Bone marrow (tissue), 2 donors: ENCODE results near the gene ENOX1.

ENCODE experiments used
- DNase-seq, 2 donors: peaks; one replicate each; lab custom pipeline; 2025; lab: John Stamatoyannopoulos, UW

Gene ENOX1

DNA sequence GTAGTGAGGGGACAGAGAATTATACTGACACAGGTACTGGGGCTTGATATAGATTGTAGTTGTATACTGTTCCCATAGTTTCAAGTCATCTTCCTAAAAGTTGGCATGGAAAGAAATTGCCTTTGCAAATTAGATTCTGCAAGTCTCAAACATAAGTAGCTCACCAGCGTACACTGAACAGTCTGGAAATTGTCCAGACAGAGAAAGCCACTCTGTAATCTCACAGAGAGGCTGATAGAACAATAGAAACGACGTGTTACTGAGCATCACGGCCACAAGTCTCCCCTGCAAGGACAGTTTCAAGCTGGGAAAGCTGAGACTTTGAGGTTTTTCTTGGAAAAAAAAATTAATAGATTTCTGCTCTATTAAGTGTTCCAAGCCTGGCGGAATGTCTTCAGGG, 534.8 kb downstream of the ENOX1 start:
- no peak for DNase-seq

DNA sequence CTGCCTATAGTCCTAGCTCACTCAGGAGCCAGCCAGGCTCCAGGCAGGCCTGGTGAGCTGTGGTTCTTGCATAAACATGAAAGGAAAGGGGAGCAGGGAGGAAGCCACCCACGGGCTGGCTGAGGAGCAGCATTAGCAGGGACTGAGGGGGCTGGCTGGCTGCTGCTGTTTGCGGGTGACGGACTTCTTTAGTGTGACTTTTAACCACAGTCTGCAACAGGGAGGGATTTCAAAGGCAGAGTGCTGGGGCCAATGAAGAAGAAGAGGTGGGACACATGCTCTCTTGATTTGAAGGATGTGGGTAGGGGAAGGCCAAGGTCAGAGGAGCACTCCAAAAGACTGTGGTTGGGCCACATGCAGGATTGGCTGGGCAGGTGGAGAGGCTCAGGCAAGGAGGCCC, 540.4 kb downstream of the ENOX1 start:
- no peak for DNase-seq

DNA sequence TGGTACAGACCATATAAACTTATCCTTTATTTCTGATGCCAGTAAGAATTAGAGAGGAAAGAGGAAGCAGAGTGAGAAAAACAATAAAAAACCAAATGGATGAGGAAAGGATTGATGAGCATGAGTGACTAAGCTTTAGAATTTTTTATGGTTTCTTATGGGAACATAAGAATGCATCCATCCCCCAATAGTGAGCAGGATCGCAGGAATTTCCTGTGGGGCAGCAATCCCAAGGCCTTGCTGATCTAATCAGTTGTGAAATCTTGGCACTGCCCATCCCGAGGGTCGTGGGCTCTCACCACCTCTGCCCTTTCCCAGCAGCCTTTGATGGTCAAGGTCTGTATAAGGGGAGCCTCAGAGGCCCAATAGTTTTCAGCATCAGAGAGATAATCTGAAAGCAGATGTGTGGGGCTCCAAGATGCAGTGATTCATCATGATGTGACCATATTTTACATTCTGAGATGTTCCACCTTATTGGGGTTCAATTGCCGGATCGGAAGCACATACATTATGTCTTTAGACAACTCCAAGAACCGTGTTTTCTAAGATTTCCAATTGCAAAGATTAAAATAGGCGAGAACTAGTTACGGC, 541.3 kb downstream of the ENOX1 start:
- DNase-seq: no peak

DNA sequence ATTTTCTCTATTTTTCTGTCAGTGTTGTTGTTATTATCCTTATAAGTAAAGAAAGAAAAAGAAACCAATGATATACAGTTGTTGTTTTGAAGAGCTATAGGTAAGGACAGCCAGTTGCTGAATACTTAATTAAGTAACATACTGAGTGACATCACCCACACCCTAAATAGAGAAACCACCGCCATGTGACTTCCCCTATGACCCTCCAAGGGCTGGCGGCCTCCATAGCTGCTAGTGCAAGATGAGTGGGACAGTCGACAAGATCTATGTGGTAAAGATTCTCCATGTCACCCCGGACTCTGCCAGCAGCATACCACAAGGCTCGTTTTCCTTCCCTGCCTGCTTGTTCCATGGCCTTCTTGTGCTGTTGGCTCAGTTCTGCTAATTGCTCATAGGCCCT, 542.3 kb downstream of the ENOX1 start:
- DNase-seq: no peak

DNA sequence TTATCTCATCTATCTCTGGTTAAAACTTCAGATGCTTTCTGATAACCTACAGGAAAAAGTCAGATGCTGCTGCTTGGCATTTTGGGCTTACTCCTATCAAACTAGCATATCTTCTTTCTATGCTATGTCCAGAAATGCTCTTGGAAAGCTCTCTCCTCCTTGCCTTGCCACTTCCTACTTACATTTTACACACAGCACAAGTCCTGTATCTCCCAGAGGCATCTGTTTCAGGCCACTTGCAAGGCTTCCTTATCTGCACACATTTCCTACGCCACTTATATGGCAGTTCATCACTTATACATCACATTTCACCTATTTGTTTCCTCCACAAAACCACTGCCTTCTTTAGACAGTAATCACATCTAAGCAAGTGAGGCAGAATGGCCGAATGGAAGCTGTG, 543.1 kb downstream of the ENOX1 start:
- DNase-seq: no peak

DNA sequence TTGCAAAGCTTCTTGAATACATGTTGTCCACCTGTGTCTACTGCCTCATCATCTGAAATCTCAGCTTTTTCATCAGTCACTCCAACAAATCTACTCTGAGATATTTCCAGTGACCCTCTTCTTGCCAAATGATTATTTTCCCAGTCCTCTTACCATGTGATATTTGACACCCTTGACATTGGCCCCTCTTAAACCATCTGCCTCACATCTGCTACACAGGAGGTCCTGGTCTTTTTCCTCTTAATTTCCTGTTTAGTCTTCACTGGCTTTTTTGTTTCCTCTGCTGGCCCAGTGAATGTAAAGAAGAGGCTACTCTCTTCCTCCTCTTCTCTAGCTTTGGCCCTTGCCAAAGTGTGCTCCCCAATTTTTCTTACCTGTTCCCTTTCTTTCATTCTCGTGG, 544.7 kb downstream of the ENOX1 start:
- no peak for DNase-seq

DNA sequence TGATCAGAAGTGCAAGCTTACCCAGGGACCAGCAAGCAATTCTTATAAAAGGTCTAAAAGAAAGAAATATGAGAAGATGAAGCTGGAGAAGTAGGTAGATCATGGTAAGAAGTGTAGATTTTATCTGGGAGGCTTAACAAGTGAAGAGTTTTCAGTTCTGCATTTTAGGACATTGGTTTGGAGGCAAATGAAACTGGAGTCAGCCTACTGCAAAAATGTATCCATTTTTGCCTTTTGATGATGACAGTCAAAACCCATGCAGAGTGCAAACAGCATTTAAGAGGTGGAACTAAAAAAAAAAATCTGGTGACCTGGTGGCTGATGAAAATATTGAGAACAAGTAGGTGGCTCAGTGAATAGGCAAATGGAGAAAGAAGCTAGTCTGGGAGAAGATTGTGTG, 546.5 kb downstream of the ENOX1 start:
- DNase-seq: no peak

DNA sequence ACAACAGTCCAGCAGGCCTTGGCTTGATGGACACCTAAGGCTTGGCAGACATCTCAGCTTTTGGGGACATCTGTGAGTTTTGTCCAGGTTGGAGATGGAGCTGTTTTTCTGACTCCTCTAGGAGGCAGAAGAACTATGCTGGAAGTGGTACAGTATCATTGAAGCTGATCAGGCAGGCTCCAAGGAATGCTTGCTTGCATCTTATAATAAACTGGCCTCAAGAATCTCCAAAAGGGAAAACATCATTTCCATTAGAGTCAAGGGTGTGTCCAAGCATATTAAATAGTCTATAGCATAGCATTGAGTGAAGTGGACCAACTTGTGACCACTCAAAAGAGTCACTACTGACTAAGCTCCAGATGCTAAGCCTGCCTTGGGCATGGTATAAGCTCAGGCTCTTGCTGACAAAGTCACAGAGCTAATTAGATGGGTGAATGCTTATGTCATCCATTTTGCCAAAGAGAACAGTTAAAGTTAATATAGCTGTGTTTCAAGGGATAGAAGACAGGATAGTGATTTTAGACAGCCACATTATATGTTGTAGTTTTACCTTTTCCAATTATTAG, 547.4 kb downstream of the ENOX1 start:
- DNase-seq: no peak

DNA sequence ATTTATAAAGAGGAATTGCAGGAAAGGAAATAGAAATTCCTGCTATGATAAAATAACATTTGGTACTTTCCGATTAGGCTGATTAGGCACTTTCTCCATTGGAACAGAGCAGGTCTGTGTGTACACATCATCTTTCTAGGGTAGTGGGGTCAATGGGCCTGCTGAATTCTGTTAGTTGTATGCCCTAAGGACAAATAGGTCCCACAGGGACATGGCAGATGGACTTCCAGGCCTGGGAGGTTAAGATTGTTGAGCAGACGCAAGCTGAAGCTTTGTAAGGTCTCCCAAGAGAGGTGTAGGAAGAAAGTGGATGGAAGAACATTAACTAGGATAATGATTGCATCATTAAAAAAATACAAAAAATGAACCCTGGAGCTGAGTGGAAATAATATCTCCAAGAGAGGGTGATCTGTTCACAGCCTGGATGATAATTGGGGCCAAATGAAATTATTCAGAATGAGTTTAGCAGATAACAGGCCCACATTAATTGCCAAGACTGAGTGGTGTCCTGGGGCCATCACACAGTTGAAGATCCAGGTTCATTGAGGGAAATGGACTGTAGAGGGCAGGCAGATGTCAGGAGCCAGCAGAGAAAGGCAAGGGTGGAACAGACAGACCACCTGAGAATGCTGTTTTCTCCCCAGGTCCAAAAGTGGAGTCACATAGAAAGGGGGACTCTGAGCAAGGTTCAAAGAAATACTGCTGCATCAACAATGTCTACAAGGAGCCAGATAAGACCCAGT, 548.3 kb downstream of the ENOX1 start:
- no peak for DNase-seq

DNA sequence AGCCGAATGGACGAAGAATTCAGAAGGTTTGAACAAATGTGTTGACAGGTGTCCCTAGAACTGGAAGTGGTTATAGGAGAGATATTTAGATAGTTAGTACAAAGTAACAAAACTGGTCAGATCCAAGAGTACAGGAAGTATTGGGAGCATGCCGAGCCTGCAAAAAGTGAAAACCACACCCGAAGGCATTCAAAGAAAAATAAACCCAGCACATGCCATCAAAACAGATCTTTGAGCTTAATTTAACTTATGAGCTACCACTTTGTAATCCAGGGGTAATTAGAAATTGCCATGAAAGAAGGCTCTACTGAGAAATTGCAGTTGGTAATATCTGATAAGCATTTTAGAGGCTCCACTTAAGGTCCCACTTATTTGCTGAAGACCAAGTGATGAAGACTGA, 549.2 kb downstream of the ENOX1 start:
- no peak for DNase-seq

DNA sequence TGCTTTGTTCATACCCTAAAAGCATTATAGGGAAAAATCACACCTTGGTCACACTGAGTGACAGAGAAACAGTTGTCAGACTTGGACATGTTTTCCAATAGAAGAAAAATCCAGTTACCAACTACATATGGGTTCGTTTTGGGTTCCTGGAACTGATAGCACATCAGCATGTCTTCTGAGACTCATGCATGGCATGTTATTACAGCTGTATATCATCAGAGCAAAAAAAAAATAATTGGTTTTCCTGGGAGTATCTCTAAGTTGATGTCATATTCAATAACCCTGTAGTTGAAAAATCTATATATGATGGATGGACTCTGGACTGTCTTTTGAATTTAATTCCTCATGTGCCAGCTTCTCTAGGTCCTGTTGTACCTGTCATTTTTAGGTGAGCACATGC, 551.7 kb downstream of the ENOX1 start:
- no peak for DNase-seq

DNA sequence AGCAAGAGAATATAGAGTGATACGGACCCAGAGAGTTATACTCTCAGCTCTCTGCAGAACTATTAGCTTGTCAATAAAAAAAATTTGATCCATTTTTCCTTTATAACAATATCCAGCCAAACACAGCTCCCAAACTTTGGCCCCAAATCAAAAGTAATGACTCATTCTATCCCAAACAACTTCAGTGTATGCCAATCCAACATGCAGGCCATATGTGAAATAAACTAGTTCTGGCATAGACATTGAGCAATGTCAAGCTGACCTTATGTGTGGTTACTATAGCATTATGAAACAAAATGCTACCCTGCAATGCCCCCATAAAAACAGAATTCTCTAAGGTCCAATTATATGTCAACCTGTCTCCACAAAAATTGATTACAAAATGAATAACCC, 553.9 kb downstream of the ENOX1 start:
- DNase-seq: no peak

DNA sequence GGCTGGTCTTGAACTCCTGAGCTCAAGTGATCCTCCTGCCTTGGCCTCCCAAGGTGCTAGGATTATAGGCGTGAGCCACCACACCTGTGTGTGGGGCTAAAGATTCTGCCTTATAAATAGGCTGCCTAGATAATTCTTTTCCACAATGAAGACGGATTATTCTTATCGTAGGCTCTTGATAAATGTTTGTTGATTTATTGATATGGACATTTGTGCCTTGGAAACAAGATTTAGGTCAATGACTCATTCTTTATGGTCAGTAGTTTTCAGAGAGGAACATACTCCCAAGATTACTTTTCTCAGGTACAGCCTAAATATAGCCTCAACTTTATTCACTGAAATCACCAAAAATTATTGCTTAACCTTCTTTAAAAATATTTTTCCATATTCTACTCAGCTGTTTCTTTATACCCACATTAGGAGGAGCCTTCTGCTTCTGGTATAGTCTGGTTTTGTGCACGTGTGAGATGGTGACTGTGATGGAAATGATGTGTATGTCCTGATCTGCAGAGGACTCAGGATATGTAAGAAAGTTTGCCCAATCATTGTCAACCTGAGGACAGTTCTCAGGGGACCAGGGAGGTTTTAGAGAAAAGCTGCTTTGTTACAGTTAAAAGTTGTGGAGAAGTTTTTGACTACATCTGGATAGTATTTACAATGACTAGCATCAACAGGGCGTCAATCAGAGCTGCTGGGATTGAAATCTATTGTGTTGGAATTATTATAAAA, 554.5 kb downstream of the ENOX1 start:
- DNase-seq: no peak

DNA sequence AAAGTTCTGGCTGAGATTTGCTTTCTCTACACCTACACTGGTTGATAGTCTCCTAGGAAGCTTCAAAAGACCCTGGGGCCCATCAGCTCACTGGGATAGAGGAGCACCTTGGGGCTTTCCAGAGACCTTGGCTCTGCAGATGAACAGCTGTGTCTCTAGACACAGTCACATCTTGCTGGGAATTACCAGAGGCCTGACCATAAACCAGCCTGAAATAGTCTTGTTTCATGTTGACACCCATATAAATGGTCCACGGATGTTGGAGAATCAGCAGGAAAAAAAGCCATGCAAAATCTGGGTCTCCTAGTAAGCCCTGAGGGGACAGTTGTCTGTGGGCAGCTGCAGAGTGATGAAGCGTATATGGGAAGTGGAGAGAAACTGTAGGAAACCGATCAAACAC, 555.8 kb downstream of the ENOX1 start:
- DNase-seq: no peak

DNA sequence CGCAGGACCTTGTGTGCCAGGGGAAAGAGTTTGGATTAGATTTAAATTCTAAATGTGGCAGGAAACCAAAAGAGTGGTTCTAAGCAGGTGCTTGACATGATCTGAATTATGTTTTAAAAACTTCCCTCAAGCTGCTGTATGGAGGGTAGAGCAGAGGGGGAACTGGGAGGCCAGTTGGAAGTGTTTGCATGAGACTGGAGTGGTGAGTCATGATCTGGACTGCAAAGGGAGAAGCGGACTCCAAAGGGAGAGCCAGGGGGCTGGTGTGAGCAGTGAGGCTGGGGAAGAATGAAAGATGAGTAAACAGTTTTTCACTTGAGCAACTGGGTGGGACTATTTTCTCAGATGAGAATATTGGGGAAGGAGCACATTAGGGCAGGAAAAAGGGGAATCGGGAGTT, 557.3 kb downstream of the ENOX1 start:
- no peak for DNase-seq

DNA sequence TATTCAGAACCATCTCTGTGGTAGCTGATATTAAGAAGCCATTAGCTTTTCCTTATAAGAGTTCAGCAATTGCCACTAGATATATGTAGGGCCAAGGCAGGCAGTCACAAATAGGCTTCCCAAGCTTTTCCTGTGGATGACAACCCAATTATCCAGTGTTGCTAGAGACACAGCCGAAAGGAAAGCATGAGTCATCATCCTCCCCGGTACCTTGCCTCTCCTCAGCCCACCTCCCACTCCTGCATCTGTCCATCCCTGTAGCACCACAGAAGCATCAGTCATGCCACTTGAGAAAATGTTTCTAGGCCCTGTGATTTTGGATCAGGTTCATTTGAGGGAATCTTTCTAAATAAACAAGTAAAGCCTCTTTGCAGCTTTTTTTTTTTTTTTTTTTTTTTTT, 559.1 kb downstream of the ENOX1 start:
- DNase-seq: no peak

DNA sequence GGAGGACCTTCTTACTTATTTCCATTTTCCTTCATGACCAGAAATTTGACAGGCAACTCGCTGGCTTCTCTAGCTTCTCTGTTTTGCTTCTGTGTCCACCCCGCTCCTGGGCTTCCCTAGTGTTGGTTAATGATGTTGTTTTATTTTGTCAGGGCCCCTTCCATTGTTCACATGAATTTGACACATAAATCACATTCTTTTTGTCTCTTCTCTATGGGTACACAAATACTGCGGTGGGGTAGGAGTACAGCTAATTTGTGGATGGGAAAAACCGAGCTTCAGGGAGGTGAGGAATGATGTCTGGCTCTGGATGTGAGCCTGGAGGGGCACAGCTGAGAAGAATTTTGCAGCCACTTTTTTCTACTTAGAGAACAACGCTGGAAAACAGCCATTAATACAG, 563.6 kb downstream of the ENOX1 start:
- DNase-seq: no peak

DNA sequence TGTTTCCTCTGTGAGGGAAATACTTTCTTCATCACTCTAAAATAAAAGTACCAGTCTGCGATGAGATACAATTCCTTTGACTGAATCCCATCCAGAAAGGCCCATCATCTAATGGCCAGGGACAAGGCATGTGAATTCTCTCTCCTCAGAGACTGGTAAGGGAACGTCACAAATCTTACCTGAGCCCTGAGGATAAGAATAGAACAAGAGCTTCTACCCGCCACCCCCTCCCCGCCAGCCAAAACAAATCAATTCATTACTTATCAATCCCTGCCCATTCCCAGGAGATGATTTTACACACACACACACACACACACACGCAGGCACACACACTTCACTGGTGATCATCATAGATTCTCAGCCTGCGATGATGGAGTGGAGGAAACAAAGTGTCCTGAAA, 564.7 kb downstream of the ENOX1 start:
- DNase-seq: no peak

DNA sequence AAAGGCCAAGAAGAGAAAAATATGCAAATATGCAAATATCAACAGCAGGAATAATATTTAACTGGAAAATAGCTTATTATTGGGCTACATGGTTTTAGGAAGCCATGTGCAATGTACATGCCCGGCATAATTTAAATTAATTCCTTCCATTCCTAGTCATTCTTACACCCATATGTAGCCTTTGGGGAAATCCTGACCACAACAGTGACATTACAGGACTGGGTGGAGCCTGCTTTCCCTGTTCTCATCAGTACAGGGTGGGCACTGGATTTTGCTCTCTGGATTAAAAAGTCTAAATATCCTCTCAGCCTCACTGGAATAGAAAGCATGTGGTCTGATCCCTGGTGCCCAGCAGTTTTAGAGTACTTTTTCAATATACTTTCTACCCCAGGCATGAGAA, 565.2 kb downstream of the ENOX1 start:
- DNase-seq: no peak

DNA sequence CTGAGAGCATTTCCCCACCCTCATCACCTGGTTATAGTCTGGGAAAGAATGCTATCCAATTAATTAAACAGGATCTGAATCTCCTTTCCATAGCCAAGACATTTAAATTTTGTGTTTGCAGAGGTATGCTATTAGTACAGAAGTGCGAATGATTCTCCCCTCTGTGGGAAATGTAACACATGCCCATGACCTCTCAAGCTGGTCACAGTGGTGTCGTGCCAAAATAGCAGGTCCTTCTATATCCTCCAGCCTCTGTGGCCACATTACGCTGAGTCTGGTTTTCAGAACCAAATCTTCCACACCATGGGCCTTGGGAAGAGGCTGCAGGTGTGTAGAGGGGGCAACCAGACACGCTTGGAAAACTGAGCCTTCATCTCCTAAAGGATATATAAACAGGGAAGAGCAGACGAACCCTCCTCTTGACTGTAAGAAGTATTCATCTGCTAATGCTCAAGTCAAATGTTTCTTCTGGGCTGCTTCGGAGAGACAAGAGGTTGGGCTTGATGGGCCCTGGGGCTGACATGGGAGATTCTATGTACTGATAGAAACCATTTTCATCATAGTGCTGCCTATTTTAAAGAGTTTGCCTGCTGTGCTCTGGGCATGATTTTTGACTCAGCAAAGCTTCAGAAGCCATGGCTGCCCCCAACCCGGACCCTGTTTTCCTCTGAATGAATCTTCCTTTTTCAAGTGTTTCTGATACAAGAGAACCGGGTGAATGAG, 565.7 kb downstream of the ENOX1 start:
- no peak for DNase-seq

DNA sequence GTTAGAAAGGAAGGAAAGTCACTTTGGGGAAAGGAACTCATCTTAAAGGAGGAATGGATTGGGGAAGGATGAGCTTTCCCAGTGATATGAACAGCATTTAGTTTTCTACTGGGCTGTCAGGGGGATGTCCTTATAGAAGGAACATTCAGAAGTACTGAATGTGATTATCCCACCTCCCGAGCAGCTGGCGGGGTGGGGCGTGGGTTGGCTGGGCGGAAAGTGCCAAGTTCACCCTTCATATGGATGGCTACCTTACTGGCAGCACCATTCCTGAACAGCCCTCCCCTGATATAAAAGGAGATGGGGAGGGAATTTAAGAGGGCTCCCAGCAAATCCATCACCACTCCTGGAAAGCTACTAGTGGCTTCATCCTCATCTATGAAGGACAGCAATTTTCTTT, 572.6 kb downstream of the ENOX1 start:
- no peak for DNase-seq

DNA sequence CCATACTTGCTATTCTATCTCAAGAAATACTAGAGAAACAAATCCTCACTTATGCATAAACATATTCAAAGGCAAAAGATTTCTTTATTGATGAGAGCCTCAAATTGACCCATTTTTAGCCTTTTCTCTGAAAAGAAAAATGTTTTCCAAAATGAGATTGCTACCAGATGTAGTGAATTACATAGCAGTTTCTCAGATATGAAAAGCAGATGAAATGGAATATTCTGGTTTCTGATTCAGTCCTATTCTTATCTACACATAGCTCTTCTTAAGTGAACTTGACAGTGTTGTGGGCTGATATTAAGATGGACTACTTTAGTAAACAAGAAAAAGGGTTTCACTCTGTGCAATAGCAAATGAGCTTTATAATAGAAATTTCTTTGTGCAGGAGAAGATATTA, 579.9 kb downstream of the ENOX1 start:
- DNase-seq: no peak

DNA sequence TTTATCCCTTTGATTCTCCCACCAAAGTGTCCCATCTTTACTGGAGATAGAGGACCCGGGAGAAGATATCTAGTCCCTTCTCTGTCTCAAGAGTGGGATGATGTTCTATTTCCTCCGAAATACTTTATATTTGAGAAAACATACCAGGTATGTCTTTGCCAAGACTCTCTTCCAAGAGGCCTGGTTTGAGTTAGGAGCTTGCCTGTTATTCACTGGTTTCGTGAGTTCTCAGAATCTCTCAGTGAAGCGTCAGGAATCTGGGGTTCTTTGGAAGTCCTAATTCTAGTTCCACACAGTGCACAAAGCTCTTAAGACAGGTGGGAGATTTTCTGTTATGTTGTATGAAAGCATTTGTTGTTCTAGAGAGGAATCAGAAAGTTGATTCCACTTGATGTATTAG, 581.4 kb downstream of the ENOX1 start:
- no peak for DNase-seq
